GM15510 (cell line): ENCODE results near the gene CYP27A1.

Source experiments
- POLR2A ChIP-seq: IDR thresholded peaks from 3 replicates; pipeline ENCODE4 v1.6.1; 2011; ENCODE audit warnings: borderline replicate concordance; ENCODE audit not compliant: insufficient read length; ENCODE audit errors: extremely low read depth

The CYP27A1 gene

DNA sequence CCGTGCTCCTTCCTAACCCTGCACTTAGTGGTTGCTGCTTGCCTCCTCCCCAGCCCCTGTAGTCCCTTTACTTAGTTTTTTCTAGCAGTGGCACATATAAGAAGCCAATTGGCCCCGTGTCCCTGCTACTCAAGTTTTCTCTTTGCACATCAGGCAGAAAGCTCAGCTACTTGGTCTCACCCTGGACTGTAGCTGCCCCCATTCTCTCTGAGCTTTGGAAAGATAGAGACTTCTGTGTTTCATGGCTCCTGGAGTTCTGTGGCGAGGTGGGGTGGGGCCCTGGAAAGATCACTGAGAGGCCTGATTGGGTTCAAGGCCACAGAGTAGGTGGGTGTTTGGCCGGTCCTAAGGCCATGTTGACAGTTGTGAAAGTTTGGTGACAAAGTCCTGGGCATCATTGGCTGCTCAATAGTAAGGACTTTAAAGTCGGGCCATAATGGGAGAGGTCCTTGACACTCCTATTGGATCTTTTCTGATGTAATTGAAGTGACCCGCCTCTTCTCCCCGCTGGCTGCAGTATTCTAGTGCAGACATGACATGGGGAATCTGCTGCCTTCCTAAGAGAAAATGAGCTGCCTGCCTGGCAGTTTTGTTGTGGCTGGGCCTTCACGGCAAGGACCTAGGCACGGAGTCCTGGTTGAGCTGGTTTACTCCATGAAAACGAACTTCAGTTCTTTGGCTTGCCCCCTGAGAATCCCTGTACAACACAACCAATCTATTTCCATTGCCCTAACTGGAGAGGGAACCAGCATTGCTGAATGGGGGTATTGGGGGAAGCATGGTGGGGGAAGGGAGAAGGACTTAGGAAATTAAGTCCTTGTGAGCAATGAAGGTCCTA is 26.2 kb upstream of the CYP27A1 start:
- no peak for TF ChIP-seq POLR2A

DNA sequence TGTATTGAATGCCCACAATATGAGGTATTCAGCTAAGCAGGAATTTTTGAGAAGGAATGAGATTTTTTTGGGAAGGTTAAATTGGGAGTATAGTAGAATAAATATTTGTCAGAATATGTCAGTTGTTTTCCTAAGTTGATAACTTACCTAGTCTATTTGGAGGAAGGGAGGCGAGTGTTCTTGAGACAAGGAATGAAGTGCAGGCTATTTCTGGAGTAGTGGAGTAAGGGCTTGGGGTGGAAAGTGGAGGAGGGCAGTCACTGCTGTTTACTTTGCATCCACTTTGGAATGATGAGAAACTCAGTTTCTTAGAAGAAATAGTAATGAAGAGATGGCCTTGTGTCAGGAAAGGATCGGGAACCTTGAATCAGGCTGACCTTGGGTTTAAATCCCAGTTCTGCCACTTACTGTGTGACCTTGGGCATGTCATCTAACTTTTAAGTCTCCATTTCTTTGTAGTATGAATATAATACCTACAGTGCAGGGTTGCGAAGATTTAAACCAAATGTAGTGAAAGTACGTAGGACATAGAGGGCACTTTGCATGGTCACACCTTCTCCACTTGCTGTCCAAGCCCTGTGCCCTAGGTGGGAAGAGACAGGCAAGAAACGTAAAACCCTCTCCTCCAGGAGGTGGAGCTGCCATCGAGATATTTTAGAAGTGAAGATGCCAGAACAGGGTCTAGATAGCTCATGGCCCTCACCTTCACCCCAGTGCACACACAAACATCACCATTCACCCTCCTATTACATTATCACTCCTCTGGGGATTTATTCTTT is 25.2 kb upstream of the CYP27A1 start:
- no peak for TF ChIP-seq POLR2A

DNA sequence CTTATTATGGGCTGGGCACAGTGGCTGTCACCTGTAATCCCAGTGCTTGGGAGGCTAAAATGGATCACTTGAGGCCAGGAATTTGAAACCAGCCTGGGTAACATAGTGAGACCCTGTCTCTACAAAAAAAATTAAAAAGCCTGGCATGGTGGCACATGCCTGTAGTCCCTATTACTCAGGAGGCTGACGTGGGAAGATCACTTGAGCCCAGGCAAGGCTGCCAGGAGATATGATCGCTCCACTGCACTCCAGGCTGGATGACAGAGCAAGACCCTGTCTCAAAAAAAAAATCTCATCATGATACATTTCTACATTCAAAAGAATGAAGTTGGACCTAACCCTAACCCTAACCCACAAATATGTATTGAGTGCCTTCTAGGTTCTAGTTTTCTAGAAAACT is 20.2 kb upstream of the CYP27A1 start:
- TF ChIP-seq POLR2A, result no peak

- TF ChIP-seq POLR2A, result no peak
These were observed 8.1 kb upstream of the CYP27A1 start for GRCh38 chr2:218773881-218774280.

- no peak for TF ChIP-seq POLR2A
These were observed 5.5 kb upstream of the CYP27A1 start for GRCh38 chr2:218776488-218776887.

GRCh38 chr2:218777276-218777990 is 4.5 kb upstream of the CYP27A1 start:
- no peak for TF ChIP-seq POLR2A

DNA sequence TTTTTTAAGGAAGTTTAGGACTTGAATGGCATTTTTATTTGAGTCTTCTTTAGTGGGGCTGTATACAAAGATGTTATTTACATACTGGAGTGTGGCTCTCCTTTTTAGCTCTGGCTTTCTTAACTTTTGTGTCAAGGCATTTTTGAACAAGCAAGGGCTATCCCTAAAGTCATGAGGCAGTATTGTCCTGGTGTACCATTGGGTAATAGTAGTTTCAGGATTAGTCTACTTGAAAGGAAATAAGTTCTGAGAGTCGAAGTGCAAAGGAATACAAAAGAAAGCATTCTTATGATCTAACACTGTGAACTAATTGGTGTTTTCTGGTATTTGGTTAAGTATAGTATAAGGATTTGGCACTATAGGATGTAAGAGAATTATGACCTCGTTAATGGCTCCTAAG is 1.9 kb upstream of the CYP27A1 start:
- TF ChIP-seq POLR2A, result no peak

GRCh38 chr2:218780851-218781690 is 876 bp upstream of the CYP27A1 start:
- TF ChIP-seq POLR2A, result no peak

DNA sequence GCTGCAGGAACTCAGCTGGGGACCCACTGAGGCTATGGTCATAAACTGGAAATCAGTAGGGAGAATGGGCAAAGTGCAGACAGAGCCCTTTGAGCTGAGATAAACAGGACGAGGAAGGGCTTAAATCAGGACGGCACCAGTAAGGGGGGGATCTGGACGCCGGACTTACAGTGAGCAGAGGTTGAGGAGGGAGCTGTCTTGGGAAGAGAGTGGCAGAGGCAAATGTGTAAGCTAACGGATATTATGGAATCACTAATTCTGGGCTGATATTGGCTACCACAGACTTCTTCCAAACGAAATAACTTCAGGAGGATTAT is 539 bp downstream of the CYP27A1 start:
- TF ChIP-seq POLR2A, result no peak

DNA sequence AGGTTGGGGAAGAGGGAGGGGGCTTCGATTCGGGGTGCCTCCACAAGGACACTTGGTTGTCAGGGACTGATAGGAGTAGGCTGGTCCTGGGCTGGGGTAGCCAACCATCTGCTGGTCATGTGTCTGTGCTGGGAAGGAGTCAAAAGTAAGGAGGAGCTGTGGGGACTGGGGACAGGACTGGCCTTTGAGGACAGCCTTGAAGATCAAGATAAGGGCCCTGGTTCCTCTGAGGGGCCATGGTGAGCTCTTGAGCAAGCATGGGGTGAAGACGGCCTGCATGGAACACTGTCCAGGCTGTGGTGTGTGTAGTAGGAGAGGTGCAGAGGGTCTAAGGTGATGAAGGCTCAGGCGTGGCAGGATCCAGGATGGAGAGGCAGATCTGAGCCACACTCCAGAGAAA is 1.7 kb downstream of the CYP27A1 start:
- no peak for TF ChIP-seq POLR2A

GRCh38 chr2:218785103-218785502 is 3.2 kb downstream of the CYP27A1 start:
- TF ChIP-seq POLR2A, result no peak

DNA sequence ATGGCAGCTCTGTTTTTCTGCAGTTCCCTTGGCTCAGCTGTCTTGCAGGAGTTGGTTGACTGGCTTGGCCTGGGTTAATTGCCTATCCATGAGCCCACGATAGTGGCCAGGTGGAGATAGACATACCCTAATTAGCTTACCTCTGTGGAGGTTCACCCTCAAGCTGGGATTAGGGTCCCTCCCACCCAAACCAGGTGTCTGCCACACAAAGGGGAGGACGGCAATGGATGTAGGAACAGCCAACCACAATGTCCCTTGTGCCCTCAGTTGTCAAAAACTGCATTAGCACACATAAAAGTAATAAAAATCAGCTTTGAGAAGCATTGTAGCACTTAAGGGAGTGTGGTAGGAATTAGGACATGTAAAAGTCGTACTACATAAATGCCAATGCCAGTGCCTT is 4.2 kb downstream of the CYP27A1 start:
- no peak for TF ChIP-seq POLR2A

DNA sequence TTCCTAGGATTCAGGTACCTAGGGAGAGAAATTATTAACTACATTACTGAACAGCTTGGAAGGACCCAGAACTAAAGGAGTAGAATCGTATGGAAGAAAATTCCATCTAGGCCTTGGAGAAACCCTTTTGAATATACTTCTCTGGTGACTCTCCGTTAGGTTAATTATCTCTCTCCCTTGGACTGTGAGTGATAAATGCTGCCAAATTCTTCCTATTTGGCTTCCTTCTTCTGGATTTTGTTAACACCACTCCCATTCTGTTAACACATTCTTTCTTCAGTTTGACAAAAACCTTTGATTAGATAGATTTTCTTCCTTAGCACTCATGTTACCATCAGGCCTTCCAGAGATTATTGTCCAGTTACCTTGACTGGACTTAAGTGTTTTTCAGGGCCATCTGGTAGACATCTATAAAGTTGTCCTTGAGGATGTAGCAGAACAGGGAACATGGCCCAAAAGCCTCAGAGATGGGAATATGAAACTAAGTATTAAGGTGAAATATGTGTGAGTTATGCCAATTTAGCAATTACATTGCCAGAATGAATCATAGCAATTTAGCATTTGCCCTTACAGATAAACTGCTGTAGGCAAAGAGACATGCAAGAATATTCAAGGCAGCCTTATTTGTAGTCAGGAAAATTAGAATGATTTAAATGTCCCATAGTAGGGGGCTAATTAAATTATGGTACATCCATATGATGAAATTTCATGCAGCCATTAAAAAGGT is 6.7 kb downstream of the CYP27A1 start:
- TF ChIP-seq POLR2A, result no peak

DNA sequence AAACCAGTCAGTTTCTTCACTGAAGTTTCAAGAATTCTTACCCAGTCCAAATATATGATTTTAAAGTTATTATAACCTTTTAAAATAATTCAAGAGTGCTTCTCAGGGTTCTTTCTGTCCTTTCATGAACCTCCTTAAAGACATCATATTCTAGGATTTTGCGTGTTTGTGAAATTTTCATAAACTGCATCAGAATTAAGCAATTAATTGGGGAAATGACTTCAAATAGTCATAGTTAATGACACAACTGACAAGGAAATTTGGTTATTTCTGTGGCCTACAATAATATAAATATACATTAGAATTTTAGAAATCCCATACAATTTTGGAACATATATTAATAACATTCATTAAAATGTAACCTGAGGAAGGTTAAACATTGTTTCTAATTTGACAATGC is 10.5 kb downstream of the CYP27A1 start:
- no peak for TF ChIP-seq POLR2A
